Activated T-cell treated with anti-CD3 and anti-CD28 coated beads, Interleukin-2, amount 50 U/mL, for 72 hours (primary cell): Measurements from ENCODE around the gene ZNF415. TPM values are rescaled to one million over a fixed set of nuclear protein-coding genes. Genes with fewer than 3 reads are reported as not detected.

ENCODE experiments used
- ATAC-seq, 2 donors: fragments of 150-1000 bp; cut with Tn5 transposase; replicated peaks in 1 of 2; 2 replicates each; pipeline ENCODE4 v1.10.0; 2021; ENCODE audit warnings: moderate library complexity in 2 of 2, mild to moderate bottlenecking in 1 of 2
- DNase-seq, 2 donors: peaks; one replicate each; pipeline ENCODE4 v3.0.0; 2021 to 2022; ENCODE audit warnings: mixed read lengths in 1 of 2
- H3K27ac Mint-ChIP-seq: one replicate; pipeline ENCODE4 v1.8.0; 2022; ENCODE audit warnings: mild to moderate bottlenecking, moderate library complexity, mixed read lengths
- H3K27me3 Mint-ChIP-seq: one replicate; pipeline ENCODE4 v1.8.0; 2022; ENCODE audit warnings: low read depth, mixed read lengths
- H3K36me3 Mint-ChIP-seq, 2 donors: one replicate each; pipeline ENCODE4 v1.8.0; 2022; ENCODE audit warnings: mixed read lengths in 2 of 2, mild to moderate bottlenecking in 1 of 2; ENCODE audit not compliant: insufficient read depth in 2 of 2
- H3K4me1 Mint-ChIP-seq: one replicate; pipeline ENCODE4 v1.8.0; 2022; ENCODE audit warnings: low read depth, mixed read lengths
- H3K4me3 Mint-ChIP-seq, 2 donors: one replicate each; pipeline ENCODE4 v1.8.0; 2022; ENCODE audit warnings: mild to moderate bottlenecking in 2 of 2, mixed read lengths in 2 of 2, moderate library complexity in 2 of 2
- H3K9me3 Mint-ChIP-seq, 2 donors: one replicate each; pipeline ENCODE4 v1.8.0; 2022; ENCODE audit warnings: mixed read lengths in 2 of 2
- total RNA-seq, 2 donors: library from RNA; stranded (reverse); gene quantifications; one replicate each; pipeline ENCODE4 v1.2.3, GENCODE V29; 2022

The ZNF415 gene
- 1 to 10 TPM; 3.4 to 5.2 TPM for total RNA-seq

DNA sequence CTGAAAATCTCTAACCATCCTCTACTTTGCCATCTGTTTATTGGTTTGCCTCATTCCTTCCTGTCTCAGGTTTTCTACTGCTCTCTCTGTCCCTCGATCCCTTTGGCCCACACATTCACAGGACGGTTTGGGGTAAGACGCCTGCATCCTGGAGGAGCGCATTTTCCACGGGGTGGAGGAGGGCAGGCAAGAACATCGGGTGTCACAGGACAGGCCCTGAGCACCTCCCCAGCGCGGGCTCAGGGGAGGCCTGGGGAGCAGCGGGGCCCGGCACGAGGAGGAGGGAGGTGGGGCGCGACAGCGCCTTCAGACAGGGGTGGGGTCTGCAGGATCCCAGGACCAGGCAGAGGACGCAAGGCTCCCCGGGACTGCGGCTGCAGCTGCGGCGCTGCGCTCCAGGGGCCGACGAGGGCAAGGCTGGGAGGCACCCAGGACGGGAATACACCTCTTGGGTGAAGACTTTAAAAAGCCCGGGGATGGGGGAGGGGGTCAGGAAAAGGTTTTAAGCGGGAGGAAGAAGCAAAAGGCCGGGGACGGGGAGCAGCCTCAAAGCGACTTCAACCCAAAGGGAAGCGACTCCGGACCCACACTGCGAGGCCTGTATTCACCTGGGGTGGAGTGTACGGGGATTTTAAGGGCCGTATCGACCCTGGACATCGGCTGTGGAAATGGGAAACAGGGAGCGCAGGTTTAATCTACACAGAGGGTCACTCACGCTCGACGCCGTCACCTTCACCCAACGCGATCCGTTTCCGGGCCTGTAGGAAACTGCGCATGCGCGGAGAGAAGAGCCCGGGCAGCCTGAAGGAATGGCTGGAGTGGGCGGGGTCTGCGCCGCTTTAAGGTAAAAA lies at the start of gene ZNF415:
Gene ZNF415 (minus strand): TSS at position 770 of the 851 bp plus-strand sequence. CDS start 10,234 bp downstream, outside the sequence.
- ATAC-seq (peak; percentile 70 to 80), DNase-seq (peak; percentile 70 to 72)
- Mint-ChIP-seq H3K36me3 (peaks cover 23 to 32% of the 10 kb centered on the region in 2 donors), H3K9me3 (peaks cover 20% of the 10 kb centered on the region in 2 donors), H3K27ac (peak within 1 kb of the TSS; percentile 52), H3K4me3 (peak within 1 kb of the TSS; percentile 48 to 78), H3K4me1 (peaks cover 24% of the 10 kb centered on the region), H3K27me3 (peaks cover 11% of the 10 kb centered on the region)

DNA sequence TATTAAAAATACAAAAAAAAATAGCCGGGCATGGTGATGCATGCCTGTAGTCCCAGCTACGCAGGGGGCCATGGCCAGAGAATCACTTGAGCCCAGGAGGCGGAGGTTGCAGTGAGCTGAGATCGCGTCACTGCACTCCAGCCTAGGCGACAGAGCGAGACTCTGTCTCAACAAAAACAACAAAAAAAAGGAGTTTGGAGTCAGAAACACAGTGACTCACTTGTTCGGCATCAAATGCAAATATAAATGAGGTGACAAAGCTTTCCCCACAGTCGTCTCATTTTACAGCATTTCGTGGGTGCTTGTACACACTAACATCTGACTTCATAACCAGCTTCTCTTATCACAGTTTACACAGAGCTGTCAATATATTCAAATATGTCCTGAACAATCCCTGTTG lies 49.5 kb upstream of the ZNF415 start:
- ATAC-seq, result no peak
- Mint-ChIP-seq H3K27me3 (no peaks in the 10 kb centered on the region), H3K27ac (no peak overlapping the region)

DNA sequence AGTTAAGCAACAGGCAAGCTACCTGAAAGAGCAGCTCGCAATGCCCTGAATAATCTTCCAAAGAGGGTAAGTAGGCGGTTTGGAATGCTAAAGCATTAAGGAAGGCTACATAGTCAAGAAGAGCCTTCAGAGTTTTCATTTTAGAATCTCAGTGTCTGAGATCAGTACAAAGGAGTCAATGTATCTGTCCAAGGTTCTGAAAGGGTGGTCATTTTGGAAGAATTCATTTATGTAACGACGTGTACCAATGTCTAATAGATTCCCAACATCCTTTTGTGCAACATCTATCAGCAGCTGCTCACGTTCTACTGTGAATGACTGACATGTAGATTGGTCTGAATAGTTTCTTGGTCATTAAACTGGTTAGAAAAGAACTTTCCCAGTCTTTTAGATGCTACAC lies 45.3 kb upstream of the ZNF415 start:
- peaks cover 13 to 30% of the 10 kb centered on the region in 2 donors for H3K9me3 Mint-ChIP-seq
- H3K36me3 Mint-ChIP-seq, result peaks cover 33 to 45% of the 10 kb centered on the region in 2 donors
- H3K27ac Mint-ChIP-seq, result no peak overlapping the region

More for the DNA sequence above, 49.5 kb upstream of the ZNF415 start:
- Mint-ChIP-seq H3K4me3 (no peak overlapping the region), H3K36me3 (peaks cover 19 to 35% of the 10 kb centered on the region in 2 donors), H3K4me1 (no peaks in the 10 kb centered on the region), H3K9me3 (peaks cover 4 to 22% of the 10 kb centered on the region in 2 donors)
- DNase-seq, result no peak

DNA sequence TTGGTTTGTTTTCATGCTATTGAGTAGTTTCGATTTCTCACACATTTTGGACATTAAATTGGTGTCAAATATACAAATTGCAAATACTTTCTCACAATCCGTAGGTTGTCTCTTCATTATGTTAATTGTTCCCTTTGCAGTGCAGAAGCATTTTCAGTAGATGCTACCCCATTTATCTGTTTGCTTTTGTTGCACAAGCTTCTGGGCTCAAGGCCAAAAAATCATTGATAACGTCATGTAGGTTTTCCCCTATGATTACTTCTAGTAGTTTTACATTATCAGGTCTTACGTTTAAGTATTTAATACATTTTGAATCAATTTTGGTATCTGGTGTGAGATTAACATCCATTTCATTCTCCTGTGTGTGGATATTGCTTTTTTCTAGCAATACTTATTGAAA lies 40.2 kb upstream of the ZNF415 start:
- peaks cover 31 to 44% of the 10 kb centered on the region in 2 donors for H3K36me3 Mint-ChIP-seq
- ATAC-seq, result no peak
- no peak overlapping the region for H3K4me3 Mint-ChIP-seq
- H3K27ac Mint-ChIP-seq, result no peak overlapping the region
- no peaks in the 10 kb centered on the region for H3K4me1 Mint-ChIP-seq
- H3K27me3 Mint-ChIP-seq, result no peaks in the 10 kb centered on the region
- DNase-seq, result no peak
- peaks cover 13 to 19% of the 10 kb centered on the region in 2 donors for H3K9me3 Mint-ChIP-seq

More for the DNA sequence above, 45.3 kb upstream of the ZNF415 start:
- ATAC-seq (no peak), DNase-seq (no peak)
- Mint-ChIP-seq H3K4me1 (no peaks in the 10 kb centered on the region), H3K4me3 (no peak overlapping the region), H3K27me3 (no peaks in the 10 kb centered on the region)

DNA sequence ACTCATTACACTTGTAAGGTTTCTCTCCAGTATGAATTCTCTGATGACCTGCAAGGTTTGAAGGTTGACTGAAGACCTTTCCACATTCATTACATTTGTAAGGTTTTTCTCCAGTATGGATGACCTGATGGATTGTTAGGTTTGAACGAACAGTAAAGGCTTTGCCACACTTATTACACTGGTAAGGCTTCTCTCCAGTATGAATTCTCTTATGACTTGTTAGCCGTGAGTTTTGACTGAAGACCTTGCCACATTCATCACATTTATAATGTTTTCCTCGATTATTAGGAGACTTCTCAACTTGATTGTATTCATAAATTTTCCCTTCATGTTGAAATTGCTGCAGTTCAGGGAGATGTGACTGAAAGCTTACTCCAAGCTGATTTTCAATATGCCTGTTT lies 33.0 kb upstream of the ZNF415 start:
- H3K27ac Mint-ChIP-seq, result no peak overlapping the region
- H3K9me3 Mint-ChIP-seq, result peaks cover 13 to 22% of the 10 kb centered on the region in 2 donors
- ATAC-seq (no peak), DNase-seq (no peak)
- no peak overlapping the region for H3K4me3 Mint-ChIP-seq
- peaks cover 29 to 46% of the 10 kb centered on the region in 2 donors for H3K36me3 Mint-ChIP-seq
- H3K27me3 Mint-ChIP-seq, result no peaks in the 10 kb centered on the region
- H3K4me1 Mint-ChIP-seq, result no peaks in the 10 kb centered on the region

DNA sequence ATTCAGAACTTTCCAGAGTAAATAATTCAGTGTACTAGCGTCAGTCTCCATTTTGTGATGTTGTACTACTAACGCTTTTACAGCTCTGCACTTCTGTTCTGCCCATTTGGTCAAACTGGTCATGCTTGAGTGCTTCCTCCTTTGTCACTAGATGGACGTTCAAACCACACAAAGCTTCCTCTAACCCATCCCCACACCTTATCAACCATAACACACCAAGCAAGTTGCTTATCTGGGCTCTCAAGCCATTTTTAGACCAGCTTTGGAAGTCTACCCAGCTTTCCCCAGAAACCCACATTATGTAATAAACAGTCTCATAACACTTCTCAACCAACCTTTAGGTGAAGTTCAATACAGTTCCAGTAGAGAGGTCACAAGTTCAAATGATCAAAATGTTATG lies 28.4 kb upstream of the ZNF415 start:
- H3K9me3 Mint-ChIP-seq, result peaks cover 17 to 33% of the 10 kb centered on the region in 2 donors
- DNase-seq, result no peak
- no peak for ATAC-seq
- H3K4me1 Mint-ChIP-seq, result peaks cover 18% of the 10 kb centered on the region
- peaks cover 37 to 49% of the 10 kb centered on the region in 2 donors for H3K36me3 Mint-ChIP-seq
- H3K4me3 Mint-ChIP-seq, result no peak overlapping the region
- no peaks in the 10 kb centered on the region for H3K27me3 Mint-ChIP-seq
- H3K27ac Mint-ChIP-seq, result no peak overlapping the region

DNA sequence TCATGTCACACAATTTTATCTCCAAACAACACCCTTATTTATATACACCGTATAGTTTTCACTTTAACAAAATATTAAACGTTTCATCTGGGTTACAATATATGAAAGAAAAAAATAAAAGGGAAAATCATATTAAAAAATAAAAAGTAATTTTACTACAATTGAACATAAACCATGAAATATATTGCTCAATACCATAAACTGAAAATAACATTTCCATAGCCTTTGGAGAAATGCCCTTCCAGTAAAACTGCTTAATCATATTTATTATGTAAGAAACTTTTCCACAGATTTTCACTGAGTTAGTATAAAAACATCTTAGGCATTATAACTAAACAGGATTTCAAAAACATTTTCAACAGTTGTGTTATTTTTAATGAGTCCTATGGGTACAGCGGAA lies 27.6 kb upstream of the ZNF415 start:
- H3K27ac Mint-ChIP-seq, result no peak overlapping the region
- ATAC-seq, result no peak
- peaks cover 12 to 27% of the 10 kb centered on the region in 2 donors for H3K9me3 Mint-ChIP-seq
- H3K36me3 Mint-ChIP-seq, result peaks cover 33 to 43% of the 10 kb centered on the region in 2 donors
- no peaks in the 10 kb centered on the region for H3K27me3 Mint-ChIP-seq
- H3K4me3 Mint-ChIP-seq, result peak overlapping the region in 1 of 2 donors; percentile 47
- peaks cover 18% of the 10 kb centered on the region for H3K4me1 Mint-ChIP-seq
- no peak for DNase-seq

DNA sequence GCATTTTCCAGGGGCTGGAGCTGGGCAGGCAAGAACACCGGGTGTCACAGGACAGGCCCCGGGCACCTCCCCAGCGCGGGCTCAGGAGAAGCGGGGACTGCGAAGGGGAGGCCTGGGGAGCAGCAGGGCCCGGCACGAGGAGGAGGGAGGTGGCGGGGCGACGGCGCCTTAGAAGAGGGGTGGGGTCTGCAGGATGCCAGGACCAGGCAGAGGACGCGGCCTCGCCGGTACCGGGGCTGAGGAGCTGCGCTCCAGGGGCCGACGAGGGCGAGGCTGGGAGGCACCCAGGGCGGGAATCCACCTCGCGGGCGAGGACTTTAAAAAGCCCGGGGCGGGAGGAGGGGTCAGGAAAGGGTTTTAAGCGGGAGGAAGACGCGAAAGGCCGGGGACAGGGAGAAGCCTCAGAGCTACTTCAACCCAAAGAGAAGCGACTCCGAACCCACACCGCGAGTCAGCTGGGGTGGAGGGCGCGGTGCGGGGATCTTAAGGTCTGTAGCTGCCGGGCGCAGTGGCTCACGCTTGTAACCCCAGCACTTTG lies 25.5 kb upstream of the ZNF415 start:
- Mint-ChIP-seq H3K9me3 (peaks cover 19 to 31% of the 10 kb centered on the region in 2 donors), H3K4me3 (peak overlapping the region; percentile 73 to 89), H3K4me1 (peaks cover 18% of the 10 kb centered on the region), H3K27ac (peak overlapping the region; percentile 70), H3K36me3 (peaks cover 34 to 54% of the 10 kb centered on the region in 2 donors), H3K27me3 (no peaks in the 10 kb centered on the region)
- ATAC-seq, result peak; percentile 38 to 50
- DNase-seq, result peak; percentile 34 to 45

DNA sequence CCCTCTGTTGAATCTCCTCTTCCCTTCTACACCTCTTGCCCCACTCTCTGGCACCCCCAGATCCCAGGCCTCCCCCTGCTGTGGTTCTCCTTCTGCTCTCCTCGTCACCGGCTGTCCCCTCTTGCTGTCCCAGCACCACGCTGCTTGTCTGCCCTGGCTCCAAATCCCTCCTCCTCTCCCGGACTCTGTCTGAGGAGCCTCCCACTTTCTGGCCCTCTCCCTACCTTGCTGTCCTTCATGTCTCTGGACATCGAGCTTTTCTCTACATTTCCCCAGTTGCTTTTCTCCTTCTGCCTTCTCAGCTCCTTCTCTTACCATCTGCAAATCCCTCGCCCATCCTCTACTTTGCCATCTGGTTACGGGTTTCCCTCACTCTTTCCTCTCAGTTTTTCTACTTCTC lies 24.9 kb upstream of the ZNF415 start:
- Mint-ChIP-seq H3K4me1 (peaks cover 18% of the 10 kb centered on the region), H3K4me3 (peak overlapping the region; percentile 73 to 89), H3K36me3 (peaks cover 38 to 54% of the 10 kb centered on the region in 2 donors), H3K27ac (no peak overlapping the region), H3K9me3 (peaks cover 19 to 29% of the 10 kb centered on the region in 2 donors), H3K27me3 (no peaks in the 10 kb centered on the region)
- DNase-seq (peak in 1 of 2 donors; percentile 0), ATAC-seq (no peak)

DNA sequence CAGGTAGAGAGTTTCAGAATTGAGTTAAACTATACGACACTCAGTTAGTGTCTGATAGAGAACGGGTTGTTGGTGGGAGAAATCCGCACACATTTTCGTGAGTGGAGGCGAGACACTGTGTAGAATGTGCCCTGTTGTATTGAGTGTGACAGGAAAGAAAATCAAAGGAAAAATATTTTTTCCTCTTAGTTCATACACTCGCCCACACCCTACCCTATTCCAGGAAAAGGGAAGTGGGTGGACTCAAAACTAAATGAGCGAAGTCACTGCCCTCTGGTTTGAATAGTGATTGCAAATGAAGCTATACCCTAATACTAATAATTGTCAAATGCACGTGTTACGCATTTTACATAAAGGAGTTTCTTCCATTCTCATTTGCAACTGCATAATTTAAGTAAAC lies 24.1 kb upstream of the ZNF415 start:
- peak overlapping the region; percentile 73 to 89 for H3K4me3 Mint-ChIP-seq
- H3K36me3 Mint-ChIP-seq, result peaks cover 40 to 59% of the 10 kb centered on the region in 2 donors
- peak overlapping the region; percentile 3 for H3K27ac Mint-ChIP-seq
- H3K4me1 Mint-ChIP-seq, result peaks cover 18% of the 10 kb centered on the region
- peaks cover 19 to 29% of the 10 kb centered on the region in 2 donors for H3K9me3 Mint-ChIP-seq
- no peaks in the 10 kb centered on the region for H3K27me3 Mint-ChIP-seq
- ATAC-seq (no peak), DNase-seq (no peak)

DNA sequence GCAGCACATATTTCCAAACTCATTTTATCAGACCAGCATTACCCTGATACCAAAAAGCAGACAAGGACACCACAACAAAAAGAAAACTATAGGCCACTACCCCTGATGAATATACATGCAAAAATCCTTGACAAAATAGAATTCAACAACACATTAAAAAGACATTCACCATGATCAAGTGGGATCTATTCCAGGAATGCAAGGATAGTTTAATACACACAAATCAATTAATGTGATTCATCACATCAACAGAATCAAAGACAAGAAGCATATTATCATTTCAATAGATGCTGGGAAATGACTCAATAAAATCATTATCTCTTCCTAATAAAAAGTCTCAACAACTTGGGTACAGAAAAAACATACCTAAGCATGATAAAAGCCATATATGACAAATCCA lies 14.9 kb upstream of the ZNF415 start:
- no peak for DNase-seq
- H3K4me1 Mint-ChIP-seq, result no peaks in the 10 kb centered on the region
- H3K9me3 Mint-ChIP-seq, result peaks cover 21 to 22% of the 10 kb centered on the region in 2 donors

DNA sequence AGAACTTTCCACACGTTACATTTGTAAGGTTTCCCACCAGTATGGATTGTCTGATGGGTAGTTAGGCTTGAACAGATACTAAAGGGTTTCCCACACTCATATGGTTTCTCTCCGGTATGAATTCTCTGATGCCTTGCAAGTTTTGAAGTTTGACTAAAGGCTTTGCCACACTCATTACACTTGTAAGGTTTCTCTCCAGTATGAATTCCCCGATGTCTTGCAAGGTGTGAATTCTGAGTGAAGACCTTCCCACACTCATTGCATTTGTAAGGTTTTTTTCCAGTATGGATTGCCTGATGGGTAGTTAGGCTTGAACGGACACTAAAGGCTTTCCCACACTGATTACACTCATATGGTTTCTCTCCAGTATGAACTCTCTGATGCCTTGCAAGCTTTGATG lies 7.6 kb upstream of the ZNF415 start:
- Mint-ChIP-seq H3K36me3 (peaks cover 37 to 55% of the 10 kb centered on the region in 2 donors), H3K4me3 (no peak overlapping the region), H3K4me1 (no peaks in the 10 kb centered on the region), H3K27ac (no peak overlapping the region), H3K27me3 (no peaks in the 10 kb centered on the region), H3K9me3 (peaks cover 14 to 37% of the 10 kb centered on the region in 2 donors)
- DNase-seq, result no peak
- ATAC-seq, result no peak

More for the DNA sequence above, 14.9 kb upstream of the ZNF415 start:
- Mint-ChIP-seq H3K27ac (no peak overlapping the region), H3K27me3 (no peaks in the 10 kb centered on the region), H3K4me3 (no peak overlapping the region), H3K36me3 (peaks cover 51 to 76% of the 10 kb centered on the region in 2 donors)
- no peak for ATAC-seq

DNA sequence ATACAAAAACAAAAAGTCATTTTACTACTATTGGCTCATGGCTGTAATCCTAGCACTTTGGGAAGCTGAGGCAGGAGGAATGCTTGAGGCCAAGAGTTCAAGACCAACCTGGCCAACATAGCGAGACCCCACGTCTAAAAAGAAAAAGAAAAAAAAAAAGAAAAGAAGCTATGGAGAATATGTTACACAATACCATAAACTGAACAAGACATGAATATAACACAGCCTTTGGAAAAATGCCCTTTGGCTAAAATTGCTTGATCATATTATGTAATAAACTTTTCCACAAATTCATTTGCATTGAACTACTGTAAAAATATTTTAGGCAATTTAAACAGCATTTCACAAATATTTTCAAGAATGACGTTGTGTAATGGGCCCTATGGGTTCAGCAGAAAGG lies 3.7 kb upstream of the ZNF415 start:
- DNase-seq, result no peak
- H3K27me3 Mint-ChIP-seq, result peaks cover 8% of the 10 kb centered on the region
- peaks cover 16 to 31% of the 10 kb centered on the region in 2 donors for H3K9me3 Mint-ChIP-seq
- H3K4me1 Mint-ChIP-seq, result peaks cover 18% of the 10 kb centered on the region
- H3K27ac Mint-ChIP-seq, result no peak overlapping the region
- ATAC-seq, result no peak
- no peak overlapping the region for H3K4me3 Mint-ChIP-seq
- peaks cover 30 to 44% of the 10 kb centered on the region in 2 donors for H3K36me3 Mint-ChIP-seq
